Keratinocyte (primary cell): ENCODE measurements around the gene NASP.

Source experiments
- EZH2 ChIP-seq: IDR thresholded peaks from one replicate; pipeline ENCODE4 v1.6.1; 2012; ENCODE audit warnings: inconsistent platforms, mild to moderate bottlenecking, low read length, moderate library complexity
- TF ChIP-seq, protein P1 (sequence below), 3 experiments: IDR thresholded peaks in 1 of 3; conservative IDR thresholded peaks in 1 of 3; optimal IDR thresholded peaks in 1 of 3; 2 replicates in 2 of 3; 3 replicates in 1 of 3; pipeline versions ENCODE3 to v1.5.1; 2011; ENCODE audit warnings: low read length in 3 of 3, mild to moderate bottlenecking in 3 of 3, moderate library complexity in 2 of 3, control low read depth in 1 of 3, inconsistent platforms in 1 of 3; ENCODE audit not compliant: insufficient read depth in 2 of 3; ENCODE audit errors: extremely low read depth in 1 of 3

DNA sequence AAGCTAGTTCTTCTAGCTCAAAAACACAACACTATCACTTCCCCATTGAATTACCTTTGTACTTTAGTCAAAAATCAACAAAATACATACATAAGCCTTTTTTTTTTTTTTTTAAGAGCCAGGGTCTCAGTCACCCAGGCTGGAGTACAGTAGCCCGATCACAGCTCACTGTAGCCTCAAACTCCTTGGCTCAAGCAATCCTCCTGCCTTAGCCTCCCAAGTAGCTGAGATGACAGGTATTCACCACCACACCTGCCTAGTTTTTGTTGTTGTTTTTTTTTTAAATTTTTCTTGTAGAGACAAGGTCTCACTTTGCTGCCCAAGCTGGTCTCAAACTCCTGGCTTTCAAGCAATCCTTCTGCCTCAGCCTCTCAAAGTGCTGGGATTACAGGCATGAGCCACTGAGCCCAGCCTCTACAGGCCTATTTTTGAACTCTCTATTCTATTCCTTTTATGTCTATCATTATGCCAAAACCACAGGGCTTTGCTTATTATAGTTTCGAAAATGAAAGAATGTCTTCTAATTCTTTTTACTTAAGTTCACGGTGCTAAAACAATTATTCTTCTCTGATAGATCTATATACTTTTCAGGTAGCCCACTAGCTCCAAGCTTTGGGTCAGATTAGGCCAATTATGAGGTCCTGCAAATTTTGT is 72.9 kb downstream of the NASP start:
- TF ChIP-seq, protein P1, sequence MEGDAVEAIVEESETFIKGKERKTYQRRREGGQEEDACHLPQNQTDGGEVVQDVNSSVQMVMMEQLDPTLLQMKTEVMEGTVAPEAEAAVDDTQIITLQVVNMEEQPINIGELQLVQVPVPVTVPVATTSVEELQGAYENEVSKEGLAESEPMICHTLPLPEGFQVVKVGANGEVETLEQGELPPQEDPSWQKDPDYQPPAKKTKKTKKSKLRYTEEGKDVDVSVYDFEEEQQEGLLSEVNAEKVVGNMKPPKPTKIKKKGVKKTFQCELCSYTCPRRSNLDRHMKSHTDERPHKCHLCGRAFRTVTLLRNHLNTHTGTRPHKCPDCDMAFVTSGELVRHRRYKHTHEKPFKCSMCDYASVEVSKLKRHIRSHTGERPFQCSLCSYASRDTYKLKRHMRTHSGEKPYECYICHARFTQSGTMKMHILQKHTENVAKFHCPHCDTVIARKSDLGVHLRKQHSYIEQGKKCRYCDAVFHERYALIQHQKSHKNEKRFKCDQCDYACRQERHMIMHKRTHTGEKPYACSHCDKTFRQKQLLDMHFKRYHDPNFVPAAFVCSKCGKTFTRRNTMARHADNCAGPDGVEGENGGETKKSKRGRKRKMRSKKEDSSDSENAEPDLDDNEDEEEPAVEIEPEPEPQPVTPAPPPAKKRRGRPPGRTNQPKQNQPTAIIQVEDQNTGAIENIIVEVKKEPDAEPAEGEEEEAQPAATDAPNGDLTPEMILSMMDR (optimal IDR thresholded peaks at IDR 0.05 in 1 of 3, IDR thresholded peaks at IDR 0.05 in 1 of 3, conservative IDR thresholded peaks at IDR 0.05 in 1 of 3; ENCODE audit: extremely low read depth in 1 of 3, insufficient read depth in 2 of 3, low read length in 3 of 3) = no peak
- no peak for TF ChIP-seq EZH2
